ENCODE data around the gene IL17B.

IL17B gene

DNA sequence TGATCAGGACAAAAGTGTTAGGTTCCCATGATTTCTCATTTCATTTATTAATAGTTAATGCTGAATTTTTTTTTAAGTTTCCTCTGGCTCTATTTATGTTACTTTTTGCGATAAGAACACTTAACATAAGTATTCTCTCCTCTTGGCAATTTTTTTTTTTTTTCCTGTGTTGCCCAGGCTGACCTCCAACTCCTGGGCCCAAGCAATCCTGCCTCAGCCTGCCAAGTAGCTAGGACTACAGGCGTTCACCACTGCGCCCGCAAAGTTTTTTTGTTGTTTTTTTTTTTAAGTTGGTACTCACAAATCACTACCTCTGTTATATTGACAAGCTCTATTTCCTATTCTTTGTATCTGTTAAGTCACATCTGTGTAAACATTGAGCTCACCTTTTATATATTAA is 26.9 kb downstream of the IL17B start:
- no peak overlapping the region for H2AFZ ChIP-seq (ENCODE audit: low read depth)
- H3K27me3 ChIP-seq (ENCODE audit: insufficient read depth, low read depth), result no peaks in the 10 kb centered on the region
- H3K4me3 ChIP-seq (IDR thresholded peaks at IDR 0.05; ENCODE audit: insufficient read depth, low read depth, low read length), result no peak overlapping the region
- peaks cover 18% of the 10 kb centered on the region for H3K79me2 ChIP-seq (ENCODE audit: insufficient read depth, low read depth)
- H3K27ac ChIP-seq, result no peak overlapping the region
- H3K4me2 ChIP-seq, result no peak overlapping the region
- no peak overlapping the region for H3K9ac ChIP-seq
- no peaks in the 10 kb centered on the region for H3K36me3 ChIP-seq (ENCODE audit: insufficient read depth)
- TF ChIP-seq, protein P1, sequence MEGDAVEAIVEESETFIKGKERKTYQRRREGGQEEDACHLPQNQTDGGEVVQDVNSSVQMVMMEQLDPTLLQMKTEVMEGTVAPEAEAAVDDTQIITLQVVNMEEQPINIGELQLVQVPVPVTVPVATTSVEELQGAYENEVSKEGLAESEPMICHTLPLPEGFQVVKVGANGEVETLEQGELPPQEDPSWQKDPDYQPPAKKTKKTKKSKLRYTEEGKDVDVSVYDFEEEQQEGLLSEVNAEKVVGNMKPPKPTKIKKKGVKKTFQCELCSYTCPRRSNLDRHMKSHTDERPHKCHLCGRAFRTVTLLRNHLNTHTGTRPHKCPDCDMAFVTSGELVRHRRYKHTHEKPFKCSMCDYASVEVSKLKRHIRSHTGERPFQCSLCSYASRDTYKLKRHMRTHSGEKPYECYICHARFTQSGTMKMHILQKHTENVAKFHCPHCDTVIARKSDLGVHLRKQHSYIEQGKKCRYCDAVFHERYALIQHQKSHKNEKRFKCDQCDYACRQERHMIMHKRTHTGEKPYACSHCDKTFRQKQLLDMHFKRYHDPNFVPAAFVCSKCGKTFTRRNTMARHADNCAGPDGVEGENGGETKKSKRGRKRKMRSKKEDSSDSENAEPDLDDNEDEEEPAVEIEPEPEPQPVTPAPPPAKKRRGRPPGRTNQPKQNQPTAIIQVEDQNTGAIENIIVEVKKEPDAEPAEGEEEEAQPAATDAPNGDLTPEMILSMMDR (conservative IDR thresholded peaks at IDR 0.05; ENCODE audit: low read depth, low read length), result no peak
- H3K4me1 ChIP-seq (ENCODE audit: low read depth, poor library complexity, severe bottlenecking), result peaks cover 45% of the 10 kb centered on the region
- H4K20me1 ChIP-seq (ENCODE audit: insufficient read depth), result no peaks in the 10 kb centered on the region

DNA sequence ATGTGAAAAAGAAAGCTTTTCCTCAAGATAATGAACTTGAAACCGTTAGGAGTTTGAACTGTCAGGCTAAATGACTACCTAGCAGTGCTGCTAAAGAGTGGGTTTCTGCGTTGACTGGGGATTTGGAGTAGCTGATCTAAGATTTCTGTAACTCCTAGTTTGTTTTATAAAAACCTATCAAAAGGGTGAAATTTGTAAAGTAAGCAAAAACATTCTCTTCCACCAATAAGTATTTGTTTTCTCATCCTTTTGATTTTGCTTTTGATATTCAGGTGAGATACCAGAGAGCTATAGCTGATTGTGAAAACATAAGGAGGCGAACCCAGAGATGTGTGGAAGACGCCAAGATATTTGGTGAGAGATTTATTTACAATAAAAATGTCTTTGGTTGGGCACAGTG is 29.7 kb downstream of the IL17B start:
- TF ChIP-seq, protein P1 (conservative IDR thresholded peaks at IDR 0.05; ENCODE audit: low read depth, low read length), result no peak
- H3K4me3 ChIP-seq (IDR thresholded peaks at IDR 0.05; ENCODE audit: insufficient read depth, low read depth, low read length), result no peak overlapping the region
- H3K27ac ChIP-seq, result no peak overlapping the region
- no peak overlapping the region for H3K9ac ChIP-seq
- peaks cover 33% of the 10 kb centered on the region for H3K79me2 ChIP-seq (ENCODE audit: insufficient read depth, low read depth)
- H3K4me2 ChIP-seq, result no peak overlapping the region
- H2AFZ ChIP-seq (ENCODE audit: low read depth), result no peak overlapping the region
- H3K4me1 ChIP-seq (ENCODE audit: low read depth, poor library complexity, severe bottlenecking), result peaks cover 35% of the 10 kb centered on the region
- no peaks in the 10 kb centered on the region for H4K20me1 ChIP-seq (ENCODE audit: insufficient read depth)
- H3K27me3 ChIP-seq (ENCODE audit: insufficient read depth, low read depth), result no peaks in the 10 kb centered on the region
- H3K36me3 ChIP-seq (ENCODE audit: insufficient read depth), result no peaks in the 10 kb centered on the region

DNA sequence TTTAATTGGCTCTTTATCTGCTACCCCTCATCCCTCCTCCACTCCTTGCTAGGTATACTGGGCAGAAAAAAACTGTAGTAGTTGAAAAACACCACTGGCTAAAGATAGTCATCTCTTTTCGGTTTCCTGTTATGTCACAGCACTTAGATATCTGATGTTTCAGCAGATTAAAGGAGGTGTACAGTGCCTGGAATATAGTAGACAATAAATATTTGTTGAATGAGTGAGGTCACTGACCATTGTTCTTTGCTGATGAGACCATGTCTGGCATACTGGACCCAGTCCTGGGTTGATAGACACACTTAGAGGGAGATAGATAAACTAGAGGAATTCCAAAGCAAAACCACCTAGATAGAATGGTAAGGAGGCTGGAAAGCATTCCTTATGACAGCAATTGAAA is 30.6 kb downstream of the IL17B start:
- TF ChIP-seq, protein P1 (conservative IDR thresholded peaks at IDR 0.05; ENCODE audit: low read depth, low read length), result no peak
- no peaks in the 10 kb centered on the region for H3K27me3 ChIP-seq (ENCODE audit: insufficient read depth, low read depth)

DNA sequence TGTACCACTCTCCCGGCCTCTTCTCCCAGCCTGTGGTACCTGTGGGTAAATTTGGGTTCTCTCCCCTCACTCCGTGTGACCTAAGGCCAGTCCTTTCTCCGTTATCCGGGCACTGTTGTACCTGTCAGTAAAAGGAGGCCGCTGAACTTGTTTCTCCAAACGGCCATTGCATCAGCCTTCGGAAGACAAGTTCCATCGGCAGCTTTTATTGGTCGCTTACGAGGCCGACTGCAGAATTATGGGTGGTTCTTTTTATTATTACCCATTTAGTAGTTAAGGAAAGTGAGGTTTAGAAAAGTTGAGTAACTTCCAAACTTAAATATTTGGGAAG is 33.2 kb downstream of the IL17B start:
- TF ChIP-seq, protein P1 (conservative IDR thresholded peaks at IDR 0.05; ENCODE audit: low read depth, low read length), result no peak
- Histone ChIP-seq H2AFZ (ENCODE audit: low read depth) (peak overlapping the region; percentile 89; the same call in 1 of the 2 replicates), H3K79me2 (ENCODE audit: insufficient read depth, low read depth) (peaks cover 33% of the 10 kb centered on the region)

More for the DNA sequence above, 30.6 kb downstream of the IL17B start:
- Histone ChIP-seq H3K4me3 (IDR thresholded peaks at IDR 0.05; ENCODE audit: insufficient read depth, low read depth, low read length) (no peak overlapping the region), H3K36me3 (ENCODE audit: insufficient read depth) (no peaks in the 10 kb centered on the region), H3K27ac (no peak overlapping the region), H4K20me1 (ENCODE audit: insufficient read depth) (no peaks in the 10 kb centered on the region), H3K4me2 (peak overlapping the region; percentile 71), H3K9ac (no peak overlapping the region), H3K4me1 (ENCODE audit: low read depth, poor library complexity, severe bottlenecking) (peaks cover 29% of the 10 kb centered on the region), H3K79me2 (ENCODE audit: insufficient read depth, low read depth) (peaks cover 33% of the 10 kb centered on the region), H2AFZ (ENCODE audit: low read depth) (no peak overlapping the region)

More for the DNA sequence above, 33.2 kb downstream of the IL17B start:
- Histone ChIP-seq H3K27ac (peak overlapping the region; percentile 44), H3K4me1 (ENCODE audit: low read depth, poor library complexity, severe bottlenecking) (peaks cover 25% of the 10 kb centered on the region), H3K9ac (peak overlapping the region; percentile 72), H3K4me3 (IDR thresholded peaks at IDR 0.05; ENCODE audit: insufficient read depth, low read depth, low read length) (no peak overlapping the region), H3K27me3 (ENCODE audit: insufficient read depth, low read depth) (no peaks in the 10 kb centered on the region), H4K20me1 (ENCODE audit: insufficient read depth) (no peaks in the 10 kb centered on the region), H3K36me3 (ENCODE audit: insufficient read depth) (no peaks in the 10 kb centered on the region), H3K4me2 (peak overlapping the region; percentile 67)
